Heart right ventricle (tissue), 16 donors: ENCODE measurements around the gene CLEC14A. TPM values are rescaled to one million over a fixed set of nuclear protein-coding genes. Genes with fewer than 3 reads are reported as not detected.

Experiments
- ATAC-seq, 8 donors: fragments of 200-7000 bp; cut with Tn5 transposase; one replicate each; pipeline ENCODE4 v1.9.1; 2020; ENCODE audit warnings: mild to moderate bottlenecking in 8 of 8, moderate library complexity in 8 of 8, moderate number of reproducible peaks in 1 of 8
- DNase-seq, 2 donors: peaks; one replicate each; pipeline ENCODE4 v3.0.0-alpha.2; 2020
- H3K27ac ChIP-seq, 10 donors: fragments of 200-600 bp; sonication (generic) in 2 of 10; one replicate each; pipeline versions ENCODE4 v1.5.0 to v1.8.0; 2020 to 2022; ENCODE audit warnings: mild to moderate bottlenecking in 3 of 10
- H3K27me3 ChIP-seq, 7 donors: fragments of 200-600 bp; one replicate each; pipeline ENCODE4 v1.8.0; 2021 to 2022; ENCODE audit warnings: mild to moderate bottlenecking in 2 of 7
- H3K36me3 ChIP-seq, 9 donors: fragments of 200-600 bp; sonication (generic) in 1 of 9; one replicate each; pipeline versions ENCODE4 v1.5.0 to v1.8.0; 2020 to 2022; ENCODE audit warnings: mild to moderate bottlenecking in 2 of 9
- H3K4me1 ChIP-seq, 9 donors: fragments of 200-600 bp; sonication (generic) in 1 of 9; one replicate each; pipeline versions ENCODE4 v1.5.0 to v1.8.0; 2020 to 2022; ENCODE audit warnings: mild to moderate bottlenecking in 4 of 9
- H3K4me3 ChIP-seq, 10 donors: fragments of 200-600 bp; sonication (generic) in 2 of 10; one replicate each; pipeline versions ENCODE4 v1.5.0 to v1.8.0; 2020 to 2022; ENCODE audit warnings: mild to moderate bottlenecking in 7 of 10, moderate library complexity in 2 of 10
- H3K9me3 ChIP-seq, 11 donors: fragments of 200-600 bp in 10 of 11; sonication (generic) in 2 of 11; one replicate each; pipeline versions ENCODE4 v1.5.0 to v1.8.0; 2013 to 2022; ENCODE audit warnings: mild to moderate bottlenecking in 2 of 11, control low read depth in 1 of 11, moderate library complexity in 1 of 11
- WGBS, 2 donors: extraction: QIAGEN DNeasy Blood & Tissue Kit; methylation state at CpG; one replicate each; pipeline ENCODE4 v1.1.7; 2013; ENCODE audit warnings: inconsistent platforms in 1 of 2; 5-methylcytosine and 5-hydroxymethylcytosine counted together
- intact Hi-C, 10 donors: fragments of 100-400 bp; cut with DNase I; formaldehyde crosslinking; loops; one replicate each; pipeline versions ENCODE4 v1.11.1 to v1.14.2; 2022
- polyA plus RNA-seq, 2 donors: library from polyadenylated mRNA; stranded (reverse); fragments of 200-250 nt; gene quantifications; one replicate each; pipeline ENCODE4 v1.2.3, GENCODE V29; 2013
- total RNA-seq, 10 donors: library from RNA; stranded (reverse); fragmentation: NEBNext Ultra II Directional in 3 of 10; extraction: Animal tissue kit (Norgen Biotek cat#: 25700) in 3 of 10; gene quantifications; one replicate each; pipeline versions ENCODE4 v1.2.1 to v1.2.4, GENCODE V29; 2021 to 2023
- TF ChIP-seq, protein P1 (sequence below), 9 donors: fragments of 200-600 bp; sonication (generic) in 2 of 9; IDR thresholded peaks; one replicate each; pipeline versions ENCODE4 v1.5.0 to v1.8.0; 2021 to 2022; ENCODE audit warnings: antibody characterized with exemption in 9 of 9, mild to moderate bottlenecking in 5 of 9, moderate library complexity in 1 of 9
- donor health status: Arrhythmogenic right ventricular cardiomyopathy.
- donor health status: ischemic (EF 13 %, LVEDD 7.1; RV severe dilation, severe dysfunction).
- donor health status: healthy with polysubstance abuse.
- donor health status: DM: no; HTN: yes; CAD: no.
- donor health status: DM: no; HTN: no; CAD: no.
- donor health status: ischemic (EF 25% LVEDD 6.9; RV normal size, moderate dysfunction).
- donor health status: ischemic (EF 25% LVEDD 5.7; RV mildly dilated, moderate dysfunction).
- donor health status: healthy.
- donor health status: DM: yes; HTN: yes; CAD: no.
- donor health status: Ischemic cardiomyopathy.
- donor health status: ischemic (EF 35%, LVEDD 5.7; RV mildly dilated, moderate dysfunction).
- donor health status: nonischemic (EF 11% LVEDD 7.7; RV severe dilation, severe dysfunction).
- donor health status: DM: yes; HTN: yes; CAD: no.
- donor health status: PGD.
- donor health status: ischemic (EF 29% LVEDD 5.4; RV normal size, mild dysfunction).
- donor health status: nonischemic (EF 23%, LVEDD 6.1; RV moderate dilation, normal function).

The CLEC14A gene
- total and polyA plus RNA-seq, 12 donors = 18.4 to 71.8 (median 37.1) TPM

DNA sequence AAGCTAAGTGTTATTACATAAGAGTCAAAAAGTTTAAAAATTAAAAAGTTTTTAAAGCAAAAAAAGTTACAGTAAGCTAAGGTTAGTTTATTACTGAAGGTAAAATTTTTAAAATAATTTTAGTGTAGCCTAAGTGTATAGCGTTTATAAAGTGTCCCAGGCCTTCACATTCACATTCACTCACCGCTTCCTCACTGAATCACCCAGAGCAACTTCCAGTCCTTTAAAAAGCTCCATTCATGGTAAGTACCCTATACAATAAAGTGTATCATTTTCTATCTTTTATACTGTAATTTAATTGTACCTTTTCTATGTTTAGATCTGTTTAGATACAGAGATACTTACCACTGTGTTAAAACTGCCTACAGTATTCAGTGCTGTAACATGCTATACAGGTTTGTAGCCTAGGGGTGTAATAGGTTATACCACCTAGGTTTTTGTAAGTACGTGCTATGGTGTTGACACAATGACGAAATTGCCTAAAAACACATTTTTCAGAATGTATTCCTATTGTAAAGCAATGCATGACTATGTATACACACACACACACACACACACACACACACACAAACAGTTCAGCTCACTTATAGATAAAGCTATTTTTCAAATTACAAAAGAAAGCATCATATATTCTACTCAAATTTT is 3.7 kb downstream of the CLEC14A start:
- Histone ChIP-seq H3K27ac (peak overlapping the region in 7 of 10 donors; percentile 93 to 99 (median 97)), H3K27me3 (peaks cover 0 to 40% (median 14%) of the 10 kb centered on the region in 7 donors), H3K9me3 (no peaks in the 10 kb centered on the region), H3K4me3 (peak overlapping the region in 9 of 10 donors; percentile 61 to 89 (median 72)), H3K4me1 (peaks cover 0 to 28% (median 9%) of the 10 kb centered on the region in 9 donors), H3K36me3 (no peaks in the 10 kb centered on the region)
- TF ChIP-seq, protein P1, sequence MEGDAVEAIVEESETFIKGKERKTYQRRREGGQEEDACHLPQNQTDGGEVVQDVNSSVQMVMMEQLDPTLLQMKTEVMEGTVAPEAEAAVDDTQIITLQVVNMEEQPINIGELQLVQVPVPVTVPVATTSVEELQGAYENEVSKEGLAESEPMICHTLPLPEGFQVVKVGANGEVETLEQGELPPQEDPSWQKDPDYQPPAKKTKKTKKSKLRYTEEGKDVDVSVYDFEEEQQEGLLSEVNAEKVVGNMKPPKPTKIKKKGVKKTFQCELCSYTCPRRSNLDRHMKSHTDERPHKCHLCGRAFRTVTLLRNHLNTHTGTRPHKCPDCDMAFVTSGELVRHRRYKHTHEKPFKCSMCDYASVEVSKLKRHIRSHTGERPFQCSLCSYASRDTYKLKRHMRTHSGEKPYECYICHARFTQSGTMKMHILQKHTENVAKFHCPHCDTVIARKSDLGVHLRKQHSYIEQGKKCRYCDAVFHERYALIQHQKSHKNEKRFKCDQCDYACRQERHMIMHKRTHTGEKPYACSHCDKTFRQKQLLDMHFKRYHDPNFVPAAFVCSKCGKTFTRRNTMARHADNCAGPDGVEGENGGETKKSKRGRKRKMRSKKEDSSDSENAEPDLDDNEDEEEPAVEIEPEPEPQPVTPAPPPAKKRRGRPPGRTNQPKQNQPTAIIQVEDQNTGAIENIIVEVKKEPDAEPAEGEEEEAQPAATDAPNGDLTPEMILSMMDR (IDR thresholded peaks at IDR 0.05) = no peak
- WGBS, 2 donors = 55 to 66% methylated on average over 4 of the region's 4 CpGs
- intact Hi-C loops = loop anchor here in 3 of 10 donors (5.0 to 10.0 kb wide), 4 partner anchors 113 to 753 kb away; no protein-coding TSS in a partner anchor
- DNase-seq = no peak
- ATAC-seq = no peak

DNA sequence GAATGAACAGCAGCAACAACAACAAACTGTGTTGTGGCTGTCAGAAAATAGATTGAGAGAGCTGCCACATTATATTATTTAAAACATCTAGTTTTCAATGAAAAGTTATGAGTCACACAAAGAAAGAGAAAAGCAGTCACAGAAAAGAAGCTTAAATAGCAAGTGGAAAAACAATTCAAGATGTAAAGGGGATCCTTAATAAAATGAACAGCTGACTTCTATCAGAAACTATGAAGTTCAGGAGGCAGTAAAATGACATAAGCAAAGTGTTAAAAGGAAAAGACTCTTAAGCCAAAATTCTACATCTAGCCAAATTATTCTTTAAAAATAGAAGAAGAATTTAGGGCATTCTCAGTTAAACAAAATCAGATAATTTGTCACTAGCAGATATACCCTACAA is 5.6 kb downstream of the CLEC14A start:
- ATAC-seq (no peak), DNase-seq (no peak)
- no peaks in the 10 kb centered on the region for H3K36me3 ChIP-seq
- peaks cover 0 to 22% (median 5%) of the 10 kb centered on the region in 9 donors for H3K4me1 ChIP-seq
- H3K27me3 ChIP-seq = peaks cover 0 to 24% (median 9%) of the 10 kb centered on the region in 7 donors
- H3K9me3 ChIP-seq = no peaks in the 10 kb centered on the region
- peak overlapping the region in 7 of 10 donors; percentile 3 to 99 (median 97) for H3K27ac ChIP-seq
- intact Hi-C loops = loop anchor here in 3 of 10 donors (5.0 to 10.0 kb wide), 4 partner anchors 114 to 754 kb away; no protein-coding TSS in a partner anchor
- H3K4me3 ChIP-seq = peak overlapping the region in 9 of 10 donors; percentile 61 to 89 (median 72)
- TF ChIP-seq, protein P1 (IDR thresholded peaks at IDR 0.05) = no peak

DNA sequence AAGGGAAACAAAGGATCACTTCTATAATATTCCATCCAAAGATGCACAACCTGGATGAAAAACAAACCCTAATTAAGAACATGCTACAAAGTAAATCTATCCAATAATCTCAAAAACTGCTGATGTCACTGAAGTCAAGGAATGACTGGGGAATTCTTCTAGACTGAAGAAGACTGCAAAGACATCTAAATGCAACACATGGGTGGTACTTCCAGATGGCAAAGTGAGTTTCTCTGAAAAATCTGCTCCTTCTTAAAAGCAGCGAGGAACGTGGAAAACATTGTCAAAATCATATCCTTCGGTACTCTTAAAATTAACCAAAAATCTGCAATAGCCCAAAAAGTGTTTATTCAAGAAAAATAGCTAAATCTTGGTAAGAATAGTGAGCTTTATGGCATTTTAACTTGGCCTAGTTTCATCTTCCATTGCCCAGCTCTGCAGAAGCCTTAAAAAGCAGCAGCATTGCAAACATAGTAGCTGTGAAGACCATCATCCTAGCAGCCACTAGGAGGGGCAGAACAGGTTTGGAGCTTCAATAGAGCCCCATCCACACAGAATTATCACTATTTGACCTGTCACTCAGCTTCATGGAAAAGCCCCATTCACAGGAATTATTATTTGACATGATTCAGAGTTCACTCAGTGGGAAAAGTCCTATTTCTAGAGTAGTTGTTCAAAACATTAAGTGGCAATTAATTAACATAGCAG is 7.4 kb downstream of the CLEC14A start:
- peak in 1 of 8 donors; percentile 62 for ATAC-seq
- Histone ChIP-seq H3K27me3 (peaks cover 0 to 5% (median 0%) of the 10 kb centered on the region in 7 donors), H3K27ac (peak overlapping the region in 2 of 10 donors; percentile 6 to 99), H3K36me3 (no peaks in the 10 kb centered on the region), H3K4me1 (peaks cover 0 to 26% (median 3%) of the 10 kb centered on the region in 9 donors), H3K9me3 (no peaks in the 10 kb centered on the region), H3K4me3 (peak overlapping the region in 4 of 10 donors; percentile 2 to 89 (median 74))
- TF ChIP-seq, protein P1 (IDR thresholded peaks at IDR 0.05) = peak in 3 of 9 donors; percentile 12 to 50 (median 31)
- intact Hi-C loops = loop anchor here in 1 of 10 donors (5.0 kb wide), 1 partner anchor 119 kb away; no protein-coding TSS in a partner anchor
- WGBS, 2 donors = 93 to 98% methylated on average over 3 of the region's 3 CpGs
- DNase-seq = no peak

DNA sequence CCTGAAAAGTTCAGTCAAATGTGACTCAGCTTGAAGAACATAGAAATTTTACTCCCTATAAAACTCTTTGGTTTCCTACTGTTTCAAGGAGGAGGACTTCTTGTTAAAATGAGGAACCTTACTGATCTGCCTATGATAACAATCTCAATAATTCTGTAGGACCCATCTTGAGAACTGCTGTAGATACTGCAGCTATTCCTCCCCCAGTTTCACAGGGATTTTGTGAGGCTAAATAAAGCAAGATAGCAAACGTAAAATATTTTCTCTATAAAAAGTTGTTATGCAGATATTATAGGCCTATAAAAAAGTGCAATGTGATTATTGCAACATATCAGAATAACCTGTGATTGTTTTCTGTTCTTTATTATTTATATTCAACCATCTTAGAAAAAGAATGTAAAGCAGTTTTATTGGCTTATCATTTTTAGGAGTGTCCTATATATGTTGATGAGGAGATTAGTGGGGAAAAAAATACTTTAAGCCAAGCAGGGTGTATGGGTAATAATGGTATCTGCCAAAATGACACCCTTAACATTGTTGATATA is 12.1 kb downstream of the CLEC14A start:
- DNase-seq (no peak), ATAC-seq (no peak)
- H3K27me3 ChIP-seq = no peaks in the 10 kb centered on the region
- intact Hi-C loops = no loop called here
- H3K36me3 ChIP-seq = no peaks in the 10 kb centered on the region
- H3K27ac ChIP-seq = no peak overlapping the region
- no peaks in the 10 kb centered on the region for H3K9me3 ChIP-seq
- H3K4me3 ChIP-seq = no peak overlapping the region
- WGBS, 2 donors = 53 to 62% methylated on average over 1 of the region's 1 CpG
- peaks cover 0 to 21% (median 3%) of the 10 kb centered on the region in 9 donors for H3K4me1 ChIP-seq
- TF ChIP-seq, protein P1 (IDR thresholded peaks at IDR 0.05) = no peak
